GM12878 (cell line): ENCODE results near the gene USP10. TPM values are rescaled to one million over a fixed set of nuclear protein-coding genes. Genes with fewer than 3 reads are reported as not detected.

ENCODE experiments used
- ATAC-seq: fragments of 200-7000 bp; cut with Tn5 transposase; 3 replicates; pipeline ENCODE4 v1.9.1; 2020; ENCODE audit warnings: mild to moderate bottlenecking, moderate library complexity
- BruUV-seq: library from RNA; stranded (reverse); fragments of 400-500 nt; replicated peaks from 2 replicates; lab custom pipeline; 2021; lab: Mats Ljungman, UMichigan
- CTCF ChIA-PET: fragments of 300-600 bp; sonication (Branson Sonifier 250); formaldehyde crosslinking; extraction: SDS; loops from one replicate; lab custom pipeline; 2021; ENCODE audit warnings: inconsistent platforms; lab: Yijun Ruan, JAX
- POLR2A ChIA-PET: fragments of 350-600 bp; formaldehyde crosslinking; extraction: SDS; loops from one replicate; lab custom pipeline; 2021; ENCODE audit warnings: inconsistent platforms; lab: Charles Lee
- RAD21 ChIA-PET: fragments of 300-600 bp; sonication (Branson Sonifier 250); formaldehyde crosslinking; loops from one replicate; lab custom pipeline; 2023; ENCODE audit warnings: antibody characterized with exemption; ENCODE audit not compliant: unreplicated experiment; lab: Charles Lee
- SMC1A ChIA-PET: fragments of 300-600 bp; sonication (Branson Sonifier 250); formaldehyde crosslinking; loops from one replicate; lab custom pipeline; 2023; ENCODE audit not compliant: unreplicated experiment, uncharacterized antibody; lab: Charles Lee
- DNase-seq: peaks from one replicate; pipeline ENCODE4 v3.0.0-alpha.2; 2011; ENCODE audit warnings: low read depth, low spot score
- FAIRE-seq: peaks from 3 replicates; lab custom pipeline; 2011; peaks lifted over from hg19 to GRCh38; lab: Jason Lieb, UNC
- H2AFZ ChIP-seq: 2 replicates; pipeline ENCODE4 v1.6.0; 2011; ENCODE audit warnings: low read depth, low read length, control low read depth; ENCODE audit not compliant: control insufficient read depth
- H3K27ac ChIP-seq: 2 replicates; pipeline ENCODE4 v1.5.1; 2011; ENCODE audit warnings: control low read depth; ENCODE audit not compliant: control insufficient read depth, insufficient read depth
- H3K27me3 ChIP-seq, 2 experiments: replicated peaks in 1 of 2; 2 replicates each; pipeline versions ENCODE4 v1.6.0 to v1.6.1; 2011; ENCODE audit warnings: low read length in 1 of 2; ENCODE audit not compliant: control insufficient read depth in 2 of 2, insufficient read depth in 2 of 2
- H3K36me3 ChIP-seq, 2 experiments: 2 replicates each; pipeline ENCODE4 v1.5.1; 2011; ENCODE audit warnings: low read length in 1 of 2; ENCODE audit not compliant: control insufficient read depth in 2 of 2, insufficient read depth in 2 of 2
- H3K4me1 ChIP-seq: 2 replicates; pipeline ENCODE4 v1.6.1; 2011; ENCODE audit warnings: mild to moderate bottlenecking, low read length, moderate library complexity, mixed read lengths; ENCODE audit not compliant: control insufficient read depth, insufficient read depth
- H3K4me2 ChIP-seq: 2 replicates; pipeline ENCODE4 v1.6.0; 2011; ENCODE audit warnings: control low read depth; ENCODE audit not compliant: control insufficient read depth, insufficient read depth
- H3K4me3 ChIP-seq: fragments of 200-600 bp; sonication (generic); 2 replicates; pipeline ENCODE4 v1.5.1; 2016
- H3K79me2 ChIP-seq: 2 replicates; pipeline ENCODE4 v1.6.0; 2011; ENCODE audit warnings: low read length; ENCODE audit not compliant: control insufficient read depth, insufficient read depth
- H3K9ac ChIP-seq: 2 replicates; pipeline ENCODE4 v1.8.0; 2011; ENCODE audit warnings: low read length, control low read depth, mixed read lengths; ENCODE audit not compliant: control insufficient read depth, insufficient read depth
- H3K9me3 ChIP-seq: replicated peaks from 3 replicates; pipeline ENCODE4 v1.5.1; 2011; ENCODE audit warnings: mild to moderate bottlenecking, low read length; ENCODE audit not compliant: control insufficient read depth, insufficient read depth
- H4K20me1 ChIP-seq: 2 replicates; pipeline ENCODE4 v1.6.0; 2011; ENCODE audit not compliant: control insufficient read depth, insufficient read depth
- IRF4 ChIP-seq: IDR thresholded peaks from 2 replicates; pipeline ENCODE4 v1.6.1; 2011; ENCODE audit warnings: low read depth, low read length
- MTA2 ChIP-seq: fragments of 450-650 bp; IDR thresholded peaks from 2 replicates; pipeline ENCODE4 v1.6.1; 2016; ENCODE audit warnings: low read depth, mild to moderate bottlenecking, moderate library complexity
- MYB ChIP-seq: fragments of 150-350 bp; IDR thresholded peaks from 2 replicates; pipeline ENCODE4 v1.6.1; 2014; ENCODE audit warnings: mild to moderate bottlenecking, low read depth, low read length, borderline replicate concordance
- REST ChIP-seq: IDR thresholded peaks from 2 replicates; pipeline ENCODE4 v1.6.1; 2012; ENCODE audit warnings: mild to moderate bottlenecking, low read depth, low read length
- ZBTB4 ChIP-seq: fragments of 450-650 bp; formaldehyde crosslinking; IDR thresholded peaks from 2 replicates; pipeline ENCODE4 v1.4.0; 2022; ENCODE audit warnings: mild to moderate bottlenecking, moderate library complexity
- WGBS: methylation state at CpG from one replicate; pipeline ENCODE4 v1.1.6; 2016; ENCODE audit warnings: low lambda C conversion rate; ENCODE audit not compliant: insufficient replicate concordance, insufficient coverage; ENCODE audit errors: missing lambda C conversion rate; 5-methylcytosine and 5-hydroxymethylcytosine counted together
- in situ Hi-C: fragments of 300-500 bp; cut with MboI; formaldehyde crosslinking; loops from 9 replicates; pipeline ENCODE4 v1.14.3; 2018; ENCODE audit warnings: mixed read lengths
- intact Hi-C: fragments of 100-400 bp; cut with micrococcal nuclease; formaldehyde crosslinking; loops from one replicate; pipeline ENCODE4 v1.14.2; 2022; ENCODE audit not compliant: unreplicated experiment
- polyA plus RNA-seq, 11 experiments: library from polyadenylated mRNA; depleted of rRNA in 4 of 11; unstranded in 6 of 11; stranded (reverse) in 5 of 11; fragments of >200 nt; fragmentation: Nextera tagmentation in 4 of 11; fragmentation: Illumina TruSeq in 1 of 11; extraction: Ambion mirVana in 4 of 11; extraction: Trizol in 1 of 11; gene quantifications; 1 replicate in 1 of 11; 2 replicates in 10 of 11; pipeline versions ENCODE4 v1.2.1 to v1.2.3, GENCODE V29; 2011 to 2016; ENCODE audit warnings: inconsistent platforms in 2 of 11, missing spikeins in 2 of 11, low read depth in 1 of 11
- total RNA-seq, 4 experiments: library from RNA; depleted of rRNA in 3 of 4; stranded (reverse); fragments of >200 nt in 3 of 4; fragmentation: Illumina TruSeq in 1 of 4; extraction: Trizol in 1 of 4; gene quantifications; 2 replicates each; pipeline versions ENCODE4 v1.2.1 to v1.2.3, GENCODE V29; 2013 to 2021

USP10 gene
- total and polyA plus RNA-seq, 10 of the 15 experiments (the other 5 are each of a cell fraction or from before 2014, with no cell fraction given), result 46.1 to 160 (median 105) TPM

GRCh38 chr16:84778720-84779119, 78.9 kb downstream of the USP10 start:
- no peak overlapping the region for H3K9ac ChIP-seq
- ATAC-seq (no peak), DNase-seq (no peak), FAIRE-seq (no peak)
- H3K4me2 ChIP-seq, result no peak overlapping the region
- SMC1A ChIA-PET, result no interaction called here
- H3K27me3 ChIP-seq, result no peaks in the 10 kb centered on the region
- H4K20me1 ChIP-seq, result no peaks in the 10 kb centered on the region
- WGBS, result over 99% methylated on average over 18 of the region's 18 CpGs
- no peak overlapping the region for H3K4me3 ChIP-seq
- no peak overlapping the region for H3K27ac ChIP-seq
- POLR2A ChIA-PET, result no interaction called here
- H3K79me2 ChIP-seq, result no peaks in the 10 kb centered on the region
- intact Hi-C loops, result no loop called here
- no peak for TF ChIP-seq MTA2
- no peak for TF ChIP-seq ZBTB4
- TF ChIP-seq IRF4, result no peak
- no peak for TF ChIP-seq MYB
- TF ChIP-seq REST, result no peak
- H3K4me1 ChIP-seq, result no peaks in the 10 kb centered on the region
- BruUV-seq, result no TSS peak
- RAD21 ChIA-PET, result no interaction called here
- in situ Hi-C loops, result no loop called here
- CTCF ChIA-PET, result no interaction called here
- no peaks in the 10 kb centered on the region for H3K9me3 ChIP-seq
- H3K36me3 ChIP-seq, result peaks cover 22 to 30% of the 10 kb centered on the region in 2 experiments
- H2AFZ ChIP-seq, result no peak overlapping the region
